Measurements from ENCODE around the gene KDM6A. TPM values are rescaled to one million over a fixed set of nuclear protein-coding genes. Genes with fewer than 3 reads are reported as not detected.

Gene KDM6A
- polyA plus RNA-seq, 1 donor (not counting 4 experiments of a cell fraction or from before 2014, with no cell fraction given), result 64.2 TPM

DNA sequence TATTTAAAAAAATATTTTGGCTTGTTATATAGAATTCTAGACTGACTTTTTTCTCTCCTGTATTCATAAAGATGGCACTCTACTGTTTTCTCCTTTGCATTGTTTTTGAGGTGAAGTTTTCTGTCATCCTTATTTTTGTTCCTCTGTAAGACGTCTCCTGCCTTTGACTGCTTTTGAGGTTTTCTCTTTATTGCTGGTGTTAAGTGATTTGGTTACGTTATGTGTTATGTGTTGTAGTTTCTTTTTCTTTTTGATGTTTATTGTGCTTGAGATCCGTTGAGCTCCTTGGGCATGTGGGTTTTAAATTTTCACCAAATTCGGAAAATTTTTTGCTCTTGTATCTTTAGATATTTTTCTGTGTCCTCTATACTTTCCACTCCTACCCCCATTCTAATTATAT lies 50.0 kb downstream of the KDM6A start:
- TF ChIP-seq, protein P1, sequence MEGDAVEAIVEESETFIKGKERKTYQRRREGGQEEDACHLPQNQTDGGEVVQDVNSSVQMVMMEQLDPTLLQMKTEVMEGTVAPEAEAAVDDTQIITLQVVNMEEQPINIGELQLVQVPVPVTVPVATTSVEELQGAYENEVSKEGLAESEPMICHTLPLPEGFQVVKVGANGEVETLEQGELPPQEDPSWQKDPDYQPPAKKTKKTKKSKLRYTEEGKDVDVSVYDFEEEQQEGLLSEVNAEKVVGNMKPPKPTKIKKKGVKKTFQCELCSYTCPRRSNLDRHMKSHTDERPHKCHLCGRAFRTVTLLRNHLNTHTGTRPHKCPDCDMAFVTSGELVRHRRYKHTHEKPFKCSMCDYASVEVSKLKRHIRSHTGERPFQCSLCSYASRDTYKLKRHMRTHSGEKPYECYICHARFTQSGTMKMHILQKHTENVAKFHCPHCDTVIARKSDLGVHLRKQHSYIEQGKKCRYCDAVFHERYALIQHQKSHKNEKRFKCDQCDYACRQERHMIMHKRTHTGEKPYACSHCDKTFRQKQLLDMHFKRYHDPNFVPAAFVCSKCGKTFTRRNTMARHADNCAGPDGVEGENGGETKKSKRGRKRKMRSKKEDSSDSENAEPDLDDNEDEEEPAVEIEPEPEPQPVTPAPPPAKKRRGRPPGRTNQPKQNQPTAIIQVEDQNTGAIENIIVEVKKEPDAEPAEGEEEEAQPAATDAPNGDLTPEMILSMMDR (optimal IDR thresholded peaks at IDR 0.05 in 1 of 3, IDR thresholded peaks at IDR 0.05 in 1 of 3, conservative IDR thresholded peaks at IDR 0.05 in 1 of 3; ENCODE audit: extremely low read depth in 1 of 3, insufficient read depth in 2 of 3, low read length in 3 of 3), result no peak
- TF ChIP-seq EZH2 (IDR thresholded peaks at IDR 0.05; ENCODE audit: low read length), result no peak
- H3K9me1 ChIP-seq (ENCODE audit: control insufficient read depth, extremely low read depth, insufficient read depth, low read length), result peaks cover 2% of the 10 kb centered on the region
- DNase-seq (ENCODE audit: low read depth, low spot score), result no peak
- peaks cover 3% of the 10 kb centered on the region for H4K20me1 ChIP-seq (ENCODE audit: control insufficient read depth, extremely low read depth, insufficient read depth, low read length)
- peaks cover 85% of the 10 kb centered on the region for H3K79me2 ChIP-seq (ENCODE audit: control insufficient read depth, insufficient read depth, low read length)
- H3K9me3 ChIP-seq (ENCODE audit: control insufficient read depth, low read depth, low read length), result no peaks in the 10 kb centered on the region
- no peak overlapping the region for H2AFZ ChIP-seq (ENCODE audit: control insufficient read depth, low read length)
- FAIRE-seq, result no peak
- no peak overlapping the region for H3K27ac ChIP-seq (ENCODE audit: control insufficient read depth, insufficient read depth, low read length)
- H3K4me3 ChIP-seq (ENCODE audit: control insufficient read depth in 2 of 3, extremely low read depth in 1 of 3, insufficient read depth in 2 of 3, low read depth in 1 of 3, low read length in 3 of 3), result no peak overlapping the region
- no peaks in the 10 kb centered on the region for H3K27me3 ChIP-seq (ENCODE audit: control insufficient read depth, extremely low read depth, insufficient read depth, low read length)
- no peaks in the 10 kb centered on the region for H3K4me1 ChIP-seq (ENCODE audit: control insufficient read depth, extremely low read depth, insufficient read depth, low read length)
- no peaks in the 10 kb centered on the region for H3K36me3 ChIP-seq (ENCODE audit: control insufficient read depth in 2 of 2, extremely low read depth in 1 of 2, insufficient read depth in 2 of 2, low read length in 2 of 2)
- no peak overlapping the region for H3K9ac ChIP-seq (ENCODE audit: control insufficient read depth, extremely low read depth, insufficient read depth, low read length)
- no peak overlapping the region for H3K4me2 ChIP-seq (ENCODE audit: control insufficient read depth, extremely low read depth, insufficient read depth, low read depth, low read length)
- dilution Hi-C loops (cut with MboI; ENCODE audit: extremely low pct_ligation_motif_present, low sequenced_read_pairs), result no loop called here

DNA sequence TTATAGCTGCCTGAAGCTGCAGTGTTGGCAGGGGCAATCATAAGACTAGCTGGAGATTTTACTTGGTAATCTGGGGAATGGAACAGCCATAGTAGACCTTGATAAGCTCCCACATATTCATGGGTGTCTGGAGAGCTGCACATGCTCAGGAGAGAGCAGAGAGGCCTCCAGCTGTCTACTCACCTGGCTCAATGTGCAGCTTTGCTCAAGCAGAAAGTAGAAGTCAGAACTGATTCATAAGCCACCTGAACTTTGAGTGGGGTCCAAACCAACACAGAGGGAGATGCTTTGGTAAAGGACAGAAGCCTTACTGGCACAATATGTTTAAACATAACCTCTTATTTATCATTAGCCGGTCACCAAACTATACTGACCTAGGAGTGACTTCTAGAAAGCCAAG lies 54.4 kb downstream of the KDM6A start:
- peaks cover 3% of the 10 kb centered on the region for H4K20me1 ChIP-seq (ENCODE audit: control insufficient read depth, extremely low read depth, insufficient read depth, low read length)
- peaks cover 90% of the 10 kb centered on the region for H3K79me2 ChIP-seq (ENCODE audit: control insufficient read depth, insufficient read depth, low read length)
- no peak overlapping the region for H2AFZ ChIP-seq (ENCODE audit: control insufficient read depth, low read length)
- FAIRE-seq, result peak; percentile 61
- H3K36me3 ChIP-seq (ENCODE audit: control insufficient read depth in 2 of 2, extremely low read depth in 1 of 2, insufficient read depth in 2 of 2, low read length in 2 of 2), result no peaks in the 10 kb centered on the region
- TF ChIP-seq, protein P1 (optimal IDR thresholded peaks at IDR 0.05 in 1 of 3, IDR thresholded peaks at IDR 0.05 in 1 of 3, conservative IDR thresholded peaks at IDR 0.05 in 1 of 3; ENCODE audit: extremely low read depth in 1 of 3, insufficient read depth in 2 of 3, low read length in 3 of 3), result no peak
- TF ChIP-seq EZH2 (IDR thresholded peaks at IDR 0.05; ENCODE audit: low read length), result no peak
- peaks cover 2% of the 10 kb centered on the region for H3K9me1 ChIP-seq (ENCODE audit: control insufficient read depth, extremely low read depth, insufficient read depth, low read length)
- H3K27ac ChIP-seq (ENCODE audit: control insufficient read depth, insufficient read depth, low read length), result no peak overlapping the region
- H3K4me3 ChIP-seq (ENCODE audit: control insufficient read depth in 2 of 3, extremely low read depth in 1 of 3, insufficient read depth in 2 of 3, low read depth in 1 of 3, low read length in 3 of 3), result no peak overlapping the region
- dilution Hi-C loops (cut with MboI; ENCODE audit: extremely low pct_ligation_motif_present, low sequenced_read_pairs), result no loop called here
- no peak for DNase-seq (ENCODE audit: low read depth, low spot score)
- H3K27me3 ChIP-seq (ENCODE audit: control insufficient read depth, extremely low read depth, insufficient read depth, low read length), result no peaks in the 10 kb centered on the region
- H3K4me1 ChIP-seq (ENCODE audit: control insufficient read depth, extremely low read depth, insufficient read depth, low read length), result no peaks in the 10 kb centered on the region
- H3K4me2 ChIP-seq (ENCODE audit: control insufficient read depth, extremely low read depth, insufficient read depth, low read depth, low read length), result no peak overlapping the region
- no peaks in the 10 kb centered on the region for H3K9me3 ChIP-seq (ENCODE audit: control insufficient read depth, low read depth, low read length)
- H3K9ac ChIP-seq (ENCODE audit: control insufficient read depth, extremely low read depth, insufficient read depth, low read length), result no peak overlapping the region
